SK-N-MC (cell line): ENCODE results near the gene SAMD8.

Source experiments
- EZH2 ChIP-seq: fragments of 200-600 bp; sonication (generic); IDR thresholded peaks from one replicate; pipeline ENCODE4 v1.6.1; 2017; ENCODE audit warnings: antibody characterized with exemption
- POLR2AphosphoS5 ChIP-seq: IDR thresholded peaks from 2 replicates; pipeline ENCODE4 v1.6.1; 2012; ENCODE audit warnings: mild to moderate bottlenecking, low read depth, low read length, borderline replicate concordance

GRCh38 chr10:75079436-75080083 is 31.9 kb upstream of the SAMD8 start:
- TF ChIP-seq EZH2 (no peak), POLR2AphosphoS5 (no peak)
